HG03196 (cell line): ENCODE measurements around the gene CHST3.
"Not testable (repeated sequence)": the region's sequence is repeated elsewhere in the genome, so short reads cannot be mapped to it uniquely, and the experiment has no call there.

Source experiments
- ATAC-seq: cut with Tn5 transposase; IDR thresholded peaks from one replicate; pipeline ENCODE4 v1.9.1; 2021; ENCODE audit not compliant: unreplicated experiment

Gene CHST3

DNA sequence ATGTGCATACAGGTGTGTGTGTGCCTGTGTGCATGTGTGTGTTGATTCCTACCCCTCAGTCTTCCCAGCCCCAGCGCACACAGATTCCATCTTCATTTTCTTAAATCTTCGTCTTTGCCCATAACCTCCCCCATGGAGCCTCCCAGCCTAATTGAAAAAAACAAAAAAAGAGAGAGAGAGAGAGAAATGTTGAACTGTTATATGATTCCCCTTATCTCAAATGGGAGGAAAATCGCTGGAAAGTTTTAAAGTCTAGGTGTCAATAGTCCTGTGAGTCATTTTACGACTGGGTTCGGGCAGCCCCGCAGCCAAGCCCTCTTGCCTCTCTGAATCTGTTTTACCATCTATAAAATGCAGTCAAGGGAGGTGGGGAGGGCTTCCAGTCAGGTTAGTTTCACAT lies 63.3 kb downstream of the CHST3 start:
- no peak for ATAC-seq

- no peak for ATAC-seq
Measured at GRCh38 chr10:72029414-72029813, 65.2 kb downstream of the CHST3 start.

DNA sequence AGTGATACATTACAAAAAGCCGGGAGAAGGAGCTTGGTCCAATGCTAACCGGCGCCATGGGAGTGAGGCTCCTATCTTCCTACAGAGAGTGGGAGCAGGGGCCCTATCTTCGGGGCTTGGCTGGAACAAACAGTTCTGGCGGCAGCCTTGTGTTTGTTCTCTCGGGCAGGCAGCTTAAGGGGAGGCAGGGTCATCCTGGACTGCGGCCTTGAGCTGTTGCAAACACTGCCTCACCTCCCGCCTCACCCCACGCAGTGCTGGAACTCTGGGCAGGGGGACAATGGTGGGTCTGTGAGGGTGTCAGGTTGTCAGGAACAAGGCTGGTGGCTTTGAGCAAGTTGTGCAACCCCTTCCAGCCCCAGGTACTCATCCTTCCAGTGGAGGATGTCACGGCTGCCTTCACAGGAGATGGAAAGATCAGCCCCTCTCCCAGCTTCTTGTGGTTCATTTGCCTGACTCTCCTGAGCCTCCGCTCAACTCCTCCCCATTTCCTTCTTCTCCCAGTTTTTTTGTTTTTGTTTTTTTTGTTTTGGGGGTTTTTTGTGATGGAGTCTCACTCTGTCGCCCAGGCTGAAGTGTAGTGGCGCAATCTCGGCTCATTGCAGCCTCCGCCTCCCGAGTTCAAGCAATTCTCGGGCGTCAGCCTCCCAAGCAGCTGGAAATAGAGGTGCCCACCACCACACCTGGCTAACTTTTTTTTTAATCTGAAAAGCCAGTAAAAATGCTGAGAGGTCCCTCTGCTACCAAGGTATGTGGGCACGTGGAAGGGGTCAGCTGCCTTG lies 66.8 kb downstream of the CHST3 start:
- ATAC-seq: no peak

DNA sequence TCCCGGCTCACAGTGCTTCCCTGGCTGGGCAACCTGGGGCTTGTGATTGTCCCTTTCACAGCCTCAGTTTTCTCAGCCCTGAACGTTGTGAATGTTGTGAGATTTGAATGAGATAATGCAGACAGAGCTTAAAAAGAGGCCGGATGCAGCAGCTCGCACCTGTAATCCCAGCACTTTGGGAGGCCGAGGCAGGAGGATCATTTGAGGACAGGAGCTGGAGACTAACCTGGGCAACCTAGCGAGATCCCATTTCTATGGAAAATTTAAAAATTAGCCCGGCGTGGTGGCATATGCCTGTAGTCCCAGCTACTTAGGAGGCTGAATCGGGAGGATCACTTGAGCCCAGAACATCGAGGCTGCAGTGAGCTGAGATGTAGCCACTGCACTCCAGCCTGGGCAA lies 67.5 kb downstream of the CHST3 start:
- no peak for ATAC-seq

- ATAC-seq: not testable (repeated sequence)
Measured at GRCh38 chr10:72032409-72033162, 68.4 kb downstream of the CHST3 start.

DNA sequence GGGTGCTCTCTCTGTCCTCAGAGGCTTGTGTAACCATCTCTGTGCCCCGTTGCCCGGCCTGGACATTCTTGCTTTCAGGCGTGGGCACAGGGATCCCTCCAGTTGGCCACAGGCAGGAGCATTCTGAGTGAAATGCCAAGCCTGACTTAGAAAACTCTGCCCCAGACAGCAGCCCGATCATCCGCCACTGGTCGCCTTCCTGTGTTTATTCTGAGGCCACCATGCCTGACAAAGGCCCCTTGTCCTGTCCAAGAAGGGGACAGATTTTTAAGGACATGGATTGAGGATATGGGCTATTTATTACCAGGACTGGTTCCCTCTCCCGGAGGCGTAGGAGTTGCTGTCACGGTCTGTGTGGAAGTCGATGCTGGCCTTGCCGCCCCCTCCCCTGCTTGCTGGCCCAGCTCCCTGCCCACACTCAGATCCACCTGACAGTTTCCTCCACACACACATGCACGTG lies 69.9 kb downstream of the CHST3 start:
- no peak for ATAC-seq

DNA sequence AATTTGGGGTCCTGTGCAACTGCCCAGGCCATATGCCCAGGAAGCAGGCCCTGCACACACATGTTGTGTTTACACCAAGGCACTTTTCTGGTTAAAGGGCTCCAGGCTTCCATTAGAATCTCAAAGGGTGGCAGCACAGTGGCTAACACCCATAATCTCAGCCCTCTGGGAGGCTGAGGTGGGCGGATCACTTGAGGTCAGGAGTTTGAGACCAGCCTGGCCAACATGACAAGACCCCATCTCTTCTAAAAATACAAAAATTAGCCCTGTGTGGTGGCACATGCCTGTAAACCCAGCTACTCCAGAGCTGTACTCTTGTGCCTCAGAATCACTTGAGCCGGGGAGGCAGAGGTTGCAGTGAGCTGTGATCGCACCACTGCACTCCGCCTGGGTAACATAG lies 70.6 kb downstream of the CHST3 start:
- no peak for ATAC-seq

DNA sequence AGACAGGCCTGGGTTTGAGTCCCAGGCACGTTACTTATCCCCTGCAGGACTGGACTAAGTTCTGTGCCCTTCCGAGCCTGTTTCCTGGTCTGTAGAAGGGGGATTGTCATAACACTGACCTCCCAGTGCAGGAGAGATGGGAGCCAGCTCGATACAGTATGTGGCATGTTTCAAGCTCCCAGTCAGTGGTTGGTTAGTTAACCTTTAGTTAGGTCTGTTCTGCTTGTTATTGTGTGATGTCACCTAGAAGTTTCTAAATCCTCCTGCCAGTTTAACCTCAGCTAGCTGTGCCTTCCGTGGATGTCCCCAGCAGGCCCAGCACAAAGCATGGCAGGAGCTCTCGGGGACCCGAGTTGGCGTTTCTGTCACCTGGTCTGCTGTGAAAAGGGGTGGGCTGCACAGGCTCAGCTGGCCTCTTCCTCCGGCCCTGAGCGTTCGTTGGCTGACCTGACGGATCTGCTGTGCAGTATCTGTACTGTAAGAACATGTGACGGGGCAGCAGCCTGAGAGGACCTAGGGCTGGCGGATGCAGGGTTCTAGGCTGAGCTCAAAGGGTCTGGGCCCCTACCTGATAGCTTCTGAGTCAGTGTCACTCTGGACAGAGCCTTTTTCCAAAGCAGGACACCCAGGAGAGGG lies 71.2 kb downstream of the CHST3 start:
- ATAC-seq: no peak

GRCh38 chr10:72037266-72037665 lies 73.1 kb downstream of the CHST3 start:
- ATAC-seq: no peak

GRCh38 chr10:72037811-72038210 lies 73.6 kb downstream of the CHST3 start:
- no peak for ATAC-seq

DNA sequence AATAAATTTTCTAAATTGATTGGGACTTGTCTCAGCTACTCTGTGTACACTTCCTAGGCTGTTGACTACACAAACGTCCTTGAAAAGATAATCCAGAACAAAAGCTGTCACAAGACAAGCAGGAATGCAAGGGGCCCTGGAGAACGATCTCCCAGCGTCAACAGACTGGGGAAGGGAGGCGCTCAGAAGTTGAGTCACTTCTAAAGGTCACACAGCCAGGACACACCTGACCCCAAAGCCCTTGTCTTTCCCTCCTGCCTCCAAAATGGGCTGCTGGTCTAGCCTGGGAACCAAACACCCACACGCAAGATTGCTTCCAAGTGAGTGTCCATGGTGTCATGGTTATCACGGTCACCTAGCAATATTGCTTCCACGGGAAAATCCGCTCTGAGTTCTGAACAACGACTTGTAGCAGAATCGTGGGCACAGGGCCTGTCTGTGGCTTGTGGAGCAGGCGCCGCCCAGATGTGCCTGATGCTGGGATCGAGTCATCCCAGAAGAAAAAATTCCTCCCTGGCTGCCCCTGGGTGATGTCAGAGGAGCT lies 74.3 kb downstream of the CHST3 start:
- ATAC-seq: no peak

GRCh38 chr10:72039377-72039776 lies 75.2 kb downstream of the CHST3 start:
- ATAC-seq: no peak

DNA sequence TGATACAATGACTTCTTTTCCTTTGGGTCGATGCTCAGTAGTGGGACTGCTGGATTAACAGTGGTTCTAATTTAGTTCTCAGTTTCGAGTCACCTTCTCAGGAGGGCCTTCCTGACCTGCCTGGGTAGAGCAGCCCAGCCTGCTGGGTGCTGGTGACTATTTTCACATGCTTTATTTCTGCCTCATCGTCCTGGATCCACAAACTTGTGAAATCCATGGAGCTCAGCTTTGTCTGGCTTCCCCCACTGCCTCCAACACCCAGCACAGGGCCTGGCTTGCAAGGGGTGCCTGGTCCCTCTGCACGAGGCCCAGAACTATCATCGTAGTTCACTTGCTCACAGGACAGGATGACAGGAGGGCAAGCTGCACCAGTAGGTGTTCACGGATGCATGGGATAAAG lies 77.3 kb downstream of the CHST3 start:
- ATAC-seq: no peak

GRCh38 chr10:72043016-72043834 lies 79.0 kb downstream of the CHST3 start:
- no peak for ATAC-seq

DNA sequence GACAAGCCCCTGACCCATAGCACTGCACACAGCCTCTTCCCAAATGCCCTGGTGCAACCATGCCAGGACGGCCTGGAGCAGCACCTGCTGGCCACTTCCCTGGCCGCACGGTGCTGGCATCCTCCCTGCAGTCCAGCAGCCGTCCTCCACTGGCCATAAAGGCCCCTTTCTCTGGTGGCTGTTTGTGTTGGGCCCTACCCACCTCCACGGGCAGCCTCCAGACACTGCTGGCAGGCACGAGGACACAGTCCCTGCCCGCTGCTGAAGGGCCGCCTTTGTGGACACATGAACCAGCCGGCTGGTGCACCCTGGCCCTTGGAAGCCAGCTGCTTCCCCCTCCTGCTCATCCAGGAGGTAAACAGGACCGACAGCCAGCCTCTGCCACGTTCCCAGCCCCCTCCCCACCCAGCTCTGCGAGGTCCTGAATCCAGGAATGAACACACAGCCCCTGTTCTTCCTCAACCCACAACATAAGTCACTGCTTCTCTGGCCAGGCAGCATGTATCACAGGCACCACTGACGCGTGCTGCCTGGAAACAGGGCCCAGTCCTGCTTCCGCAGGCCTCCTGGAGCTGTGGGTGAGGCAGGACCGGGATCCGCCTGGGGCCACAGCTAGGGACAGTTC lies 80.3 kb downstream of the CHST3 start:
- ATAC-seq: no peak

DNA sequence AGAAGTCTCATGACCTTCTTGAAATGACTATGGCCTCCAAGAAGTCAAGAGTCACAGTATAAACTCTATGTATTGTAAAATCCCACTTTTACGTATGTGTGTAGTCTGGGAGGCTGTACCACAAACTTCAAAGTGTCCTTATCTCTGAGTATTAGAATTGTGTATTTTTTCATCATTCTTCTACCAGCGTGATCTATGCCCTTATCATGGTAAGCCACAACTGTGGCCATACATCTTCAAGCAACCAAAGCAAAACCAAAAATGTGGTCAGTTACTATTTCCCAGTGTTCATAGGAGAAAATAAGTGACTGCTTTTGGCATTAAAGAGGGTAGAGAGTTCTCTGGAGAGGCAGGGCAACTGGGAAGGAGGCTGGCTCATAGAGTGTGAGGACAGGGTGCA lies 81.4 kb downstream of the CHST3 start:
- ATAC-seq: no peak

GRCh38 chr10:72048450-72049124 lies 84.4 kb downstream of the CHST3 start:
- peak; percentile 79 for ATAC-seq

GRCh38 chr10:72049472-72049871 lies 85.3 kb downstream of the CHST3 start:
- no peak for ATAC-seq

- no peak for ATAC-seq
Measured at GRCh38 chr10:72049969-72050781, 86.0 kb downstream of the CHST3 start.
